Vagina (tissue), 2 donors: Measurements from ENCODE around the gene NRG3.

ENCODE experiments used
- POLR2A ChIP-seq, 2 donors: fragments of 450-650 bp; IDR thresholded peaks; one replicate each; pipeline ENCODE4 v1.6.1; 2017; ENCODE audit warnings: antibody characterized with exemption in 2 of 2, mild to moderate bottlenecking in 2 of 2, moderate library complexity in 2 of 2
- POLR2AphosphoS5 ChIP-seq, 2 donors: sonication (generic); formaldehyde crosslinking; IDR thresholded peaks; one replicate each; pipeline ENCODE4 v1.9.0; 2017; ENCODE audit warnings: antibody characterized with exemption in 2 of 2, mild to moderate bottlenecking in 2 of 2, low read depth in 1 of 2; ENCODE audit not compliant: insufficient read depth in 1 of 2
- TF ChIP-seq, protein P1 (sequence below), 3 experiments: fragments of 450-650 bp in 2 of 3; fragments of 200-600 bp in 1 of 3; sonication (generic) in 1 of 3; IDR thresholded peaks; one replicate each; pipeline ENCODE4 v1.5.1; 2017 to 2019; ENCODE audit warnings: antibody characterized with exemption in 3 of 3, mild to moderate bottlenecking in 2 of 3, moderate library complexity in 2 of 3

DNA sequence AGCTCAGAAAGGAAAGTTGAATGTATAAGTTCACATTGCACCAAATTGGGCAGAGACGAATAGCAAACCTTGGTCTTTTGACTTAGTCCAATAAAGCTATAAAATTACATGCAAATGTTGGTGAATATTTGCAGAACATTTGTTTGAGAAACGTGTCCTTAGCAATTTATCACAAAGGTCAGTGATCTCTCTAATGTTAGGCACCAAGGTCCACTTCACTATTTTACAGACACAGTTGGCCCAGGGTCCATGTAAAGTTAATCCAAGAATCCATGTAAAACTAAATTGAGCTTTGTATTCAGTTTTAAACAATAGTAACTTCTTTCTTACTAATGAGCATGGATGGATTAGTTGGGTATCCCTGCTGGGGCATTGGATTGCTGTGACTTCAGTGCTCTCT, 617.7 kb downstream of the NRG3 start:
- TF ChIP-seq, protein P1, sequence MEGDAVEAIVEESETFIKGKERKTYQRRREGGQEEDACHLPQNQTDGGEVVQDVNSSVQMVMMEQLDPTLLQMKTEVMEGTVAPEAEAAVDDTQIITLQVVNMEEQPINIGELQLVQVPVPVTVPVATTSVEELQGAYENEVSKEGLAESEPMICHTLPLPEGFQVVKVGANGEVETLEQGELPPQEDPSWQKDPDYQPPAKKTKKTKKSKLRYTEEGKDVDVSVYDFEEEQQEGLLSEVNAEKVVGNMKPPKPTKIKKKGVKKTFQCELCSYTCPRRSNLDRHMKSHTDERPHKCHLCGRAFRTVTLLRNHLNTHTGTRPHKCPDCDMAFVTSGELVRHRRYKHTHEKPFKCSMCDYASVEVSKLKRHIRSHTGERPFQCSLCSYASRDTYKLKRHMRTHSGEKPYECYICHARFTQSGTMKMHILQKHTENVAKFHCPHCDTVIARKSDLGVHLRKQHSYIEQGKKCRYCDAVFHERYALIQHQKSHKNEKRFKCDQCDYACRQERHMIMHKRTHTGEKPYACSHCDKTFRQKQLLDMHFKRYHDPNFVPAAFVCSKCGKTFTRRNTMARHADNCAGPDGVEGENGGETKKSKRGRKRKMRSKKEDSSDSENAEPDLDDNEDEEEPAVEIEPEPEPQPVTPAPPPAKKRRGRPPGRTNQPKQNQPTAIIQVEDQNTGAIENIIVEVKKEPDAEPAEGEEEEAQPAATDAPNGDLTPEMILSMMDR (IDR thresholded peaks at IDR 0.05) = no peak
- TF ChIP-seq POLR2AphosphoS5 (IDR thresholded peaks at IDR 0.05; ENCODE audit: insufficient read depth in 1 of 2, low read depth in 1 of 2) (no peak), POLR2A (IDR thresholded peaks at IDR 0.05) (no peak)
